Neural progenitor cell (in vitro differentiated cells): ENCODE results near the gene SSR3. TPM values are rescaled to one million over a fixed set of nuclear protein-coding genes. Genes with fewer than 3 reads are reported as not detected.

ENCODE experiments used
- DNase-seq: peaks from one replicate; pipeline ENCODE4 v3.0.0-alpha.2; 2016; ENCODE audit warnings: low spot score
- H2AFZ ChIP-seq: fragments of 200-600 bp; sonication (generic); replicated peaks from 2 replicates; pipeline ENCODE4 v1.6.1; 2016; ENCODE audit warnings: antibody characterized with exemption
- H3F3A ChIP-seq: fragments of 200-600 bp; sonication (generic); 2 replicates; pipeline ENCODE4 v1.6.1; 2016; ENCODE audit warnings: antibody characterized with exemption, low read depth
- H3K27ac ChIP-seq: fragments of 200-600 bp; sonication (generic); 2 replicates; pipeline ENCODE4 v1.5.1; 2016; ENCODE audit warnings: mild to moderate bottlenecking
- H3K27me3 ChIP-seq: fragments of 200-600 bp; sonication (generic); 2 replicates; pipeline ENCODE4 v1.6.1; 2016; ENCODE audit warnings: mild to moderate bottlenecking, moderate library complexity
- H3K36me3 ChIP-seq: fragments of 200-600 bp; sonication (generic); 2 replicates; pipeline ENCODE4 v1.5.1; 2016
- H3K4me1 ChIP-seq: fragments of 200-600 bp; sonication (generic); 2 replicates; pipeline ENCODE4 v1.6.1; 2016; ENCODE audit warnings: mixed run types
- H3K4me2 ChIP-seq: fragments of 200-600 bp; sonication (generic); 2 replicates; pipeline ENCODE4 v1.6.1; 2016
- H3K4me3 ChIP-seq: fragments of 200-600 bp; sonication (generic); 2 replicates; pipeline ENCODE4 v1.5.1; 2016
- H3K79me2 ChIP-seq: fragments of 200-600 bp; sonication (generic); 2 replicates; pipeline ENCODE4 v1.6.1; 2016; ENCODE audit warnings: low read depth
- H3K9ac ChIP-seq: fragments of 200-600 bp; sonication (generic); 2 replicates; pipeline ENCODE4 v1.6.1; 2016
- H3K9me3 ChIP-seq: fragments of 200-600 bp; sonication (generic); 2 replicates; pipeline ENCODE4 v1.5.1; 2016; ENCODE audit warnings: low read depth
- H4K20me1 ChIP-seq: fragments of 200-600 bp; sonication (generic); 2 replicates; pipeline ENCODE4 v1.6.1; 2016; ENCODE audit warnings: low read depth
- H3K27ac Mint-ChIP-seq: 3 replicates; pipeline ENCODE4 v1.8.0; 2021; ENCODE audit warnings: mixed read lengths
- H3K27me3 Mint-ChIP-seq: 2 replicates; pipeline ENCODE4 v1.8.0; 2022; ENCODE audit warnings: low read depth, mild to moderate bottlenecking, inconsistent platforms, moderate library complexity, mixed read lengths; ENCODE audit not compliant: insufficient read depth
- H3K36me3 Mint-ChIP-seq: 3 replicates; pipeline ENCODE4 v1.8.0; 2021; ENCODE audit warnings: mixed read lengths
- H3K4me1 Mint-ChIP-seq: 3 replicates; pipeline ENCODE4 v1.8.0; 2021; ENCODE audit warnings: mixed read lengths
- H3K4me3 Mint-ChIP-seq: 3 replicates; pipeline ENCODE4 v1.8.0; 2021; ENCODE audit warnings: mild to moderate bottlenecking, moderate library complexity, mixed read lengths
- H3K9me3 Mint-ChIP-seq: 3 replicates; pipeline ENCODE4 v1.8.0; 2020; ENCODE audit warnings: mixed read lengths
- EZH2 ChIP-seq: fragments of 200-600 bp; sonication (generic); IDR thresholded peaks from 2 replicates; pipeline ENCODE4 v1.6.1; 2017; ENCODE audit warnings: antibody characterized with exemption, mild to moderate bottlenecking, moderate library complexity
- EZH2phosphoT487 ChIP-seq: fragments of 200-600 bp; sonication (generic); IDR thresholded peaks from 2 replicates; pipeline ENCODE4 v1.6.1; 2017; ENCODE audit warnings: antibody characterized with exemption
- total RNA-seq: library from RNA; depleted of rRNA; stranded (reverse); fragments of >200 nt; gene quantifications from 2 replicates; pipeline ENCODE4 v1.2.3, GENCODE V29; 2015; ENCODE audit warnings: low replicate concordance
- TF ChIP-seq, protein P1 (sequence below): fragments of 200-600 bp; sonication (generic); IDR thresholded peaks from 2 replicates; pipeline ENCODE4 v1.5.1; 2017; ENCODE audit warnings: antibody characterized with exemption, mild to moderate bottlenecking

Gene SSR3
- total RNA-seq, 1 donor from 2014 or later: 142 TPM

DNA sequence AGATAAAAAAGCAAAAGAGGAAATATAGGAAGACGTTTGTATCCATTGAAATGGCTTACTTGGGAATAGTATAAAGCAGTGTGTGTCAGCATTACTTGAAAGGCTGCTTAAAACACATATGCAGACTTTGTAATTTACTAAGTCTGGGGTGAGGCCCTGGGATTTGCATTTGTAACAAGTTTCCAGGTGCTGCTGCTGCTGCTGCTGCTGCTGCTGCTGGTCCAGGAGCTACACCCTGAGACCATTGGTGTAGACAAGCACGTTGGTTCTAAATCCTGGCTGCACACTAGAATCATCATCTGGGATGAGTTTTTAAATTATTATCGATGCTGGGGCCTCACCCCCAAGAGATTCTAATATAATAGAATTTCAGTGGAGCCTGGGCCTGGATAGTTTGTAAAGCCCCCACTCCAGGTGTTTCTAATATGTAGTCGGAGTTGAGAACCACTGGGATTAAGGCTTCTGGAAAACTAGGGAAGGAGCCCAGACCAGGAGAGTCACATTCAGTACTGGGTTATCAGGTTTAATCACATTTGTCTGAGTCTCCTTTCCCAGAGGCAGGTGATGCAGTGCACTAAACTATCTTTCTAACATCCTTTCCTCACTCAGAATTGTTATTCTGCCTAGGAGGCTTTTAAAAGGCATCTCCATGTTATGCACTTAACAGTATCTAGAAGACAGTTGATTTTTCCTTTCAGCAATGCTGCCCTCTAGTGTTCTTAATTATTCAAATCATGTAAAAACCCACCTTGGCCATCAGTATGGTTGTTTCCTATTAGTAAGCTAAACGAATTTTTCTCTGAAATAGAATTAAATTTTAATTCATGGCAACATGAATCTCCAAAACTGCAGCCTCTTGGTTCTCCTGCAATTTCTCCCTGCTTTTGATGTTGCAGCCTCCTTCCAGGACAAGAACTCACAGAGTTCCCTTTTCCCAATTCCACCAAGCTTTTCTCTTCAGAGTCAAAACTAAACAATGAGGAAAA is 45.4 kb downstream of the SSR3 start:
- H3K36me3 Mint-ChIP-seq: no peaks in the 10 kb centered on the region
- no peaks in the 10 kb centered on the region for H3K27me3 ChIP-seq
- no peaks in the 10 kb centered on the region for H3K36me3 ChIP-seq
- DNase-seq: peak; percentile 61
- H3F3A ChIP-seq: no peaks in the 10 kb centered on the region
- no peak overlapping the region for H3K9ac ChIP-seq
- H3K9me3 ChIP-seq: no peaks in the 10 kb centered on the region
- TF ChIP-seq, protein P1, sequence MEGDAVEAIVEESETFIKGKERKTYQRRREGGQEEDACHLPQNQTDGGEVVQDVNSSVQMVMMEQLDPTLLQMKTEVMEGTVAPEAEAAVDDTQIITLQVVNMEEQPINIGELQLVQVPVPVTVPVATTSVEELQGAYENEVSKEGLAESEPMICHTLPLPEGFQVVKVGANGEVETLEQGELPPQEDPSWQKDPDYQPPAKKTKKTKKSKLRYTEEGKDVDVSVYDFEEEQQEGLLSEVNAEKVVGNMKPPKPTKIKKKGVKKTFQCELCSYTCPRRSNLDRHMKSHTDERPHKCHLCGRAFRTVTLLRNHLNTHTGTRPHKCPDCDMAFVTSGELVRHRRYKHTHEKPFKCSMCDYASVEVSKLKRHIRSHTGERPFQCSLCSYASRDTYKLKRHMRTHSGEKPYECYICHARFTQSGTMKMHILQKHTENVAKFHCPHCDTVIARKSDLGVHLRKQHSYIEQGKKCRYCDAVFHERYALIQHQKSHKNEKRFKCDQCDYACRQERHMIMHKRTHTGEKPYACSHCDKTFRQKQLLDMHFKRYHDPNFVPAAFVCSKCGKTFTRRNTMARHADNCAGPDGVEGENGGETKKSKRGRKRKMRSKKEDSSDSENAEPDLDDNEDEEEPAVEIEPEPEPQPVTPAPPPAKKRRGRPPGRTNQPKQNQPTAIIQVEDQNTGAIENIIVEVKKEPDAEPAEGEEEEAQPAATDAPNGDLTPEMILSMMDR: peak; percentile 77
- TF ChIP-seq EZH2: no peak
- H3K27me3 Mint-ChIP-seq: peaks cover 3% of the 10 kb centered on the region
- H2AFZ ChIP-seq: peak overlapping the region; percentile 39
- no peak overlapping the region for H3K4me2 ChIP-seq
- no peaks in the 10 kb centered on the region for H3K4me1 Mint-ChIP-seq
- H4K20me1 ChIP-seq: no peaks in the 10 kb centered on the region
- H3K4me3 ChIP-seq: no peak overlapping the region
- no peak overlapping the region for H3K27ac ChIP-seq
- H3K4me3 Mint-ChIP-seq: no peak overlapping the region
- no peaks in the 10 kb centered on the region for H3K9me3 Mint-ChIP-seq
- no peaks in the 10 kb centered on the region for H3K79me2 ChIP-seq
- H3K27ac Mint-ChIP-seq: no peak overlapping the region
- no peaks in the 10 kb centered on the region for H3K4me1 ChIP-seq

DNA sequence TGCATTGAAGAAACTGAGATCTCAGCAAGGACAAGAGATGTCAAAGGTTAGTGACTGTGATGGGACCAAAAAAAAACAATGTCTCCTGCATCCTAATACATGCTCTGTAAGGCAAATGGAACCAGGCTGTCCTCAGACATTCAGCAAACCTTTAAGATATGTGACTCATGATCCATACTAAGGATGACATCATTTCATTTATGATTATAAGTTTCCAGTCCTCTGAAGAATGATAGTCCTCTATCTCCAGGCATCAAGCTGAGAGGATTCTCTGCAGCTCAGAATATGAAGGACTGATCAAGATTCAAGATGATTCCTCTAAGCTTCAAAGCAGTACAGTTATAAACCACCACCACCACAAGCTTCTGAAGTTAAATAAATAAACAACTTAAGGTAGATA is 47.6 kb downstream of the SSR3 start:
- no peaks in the 10 kb centered on the region for H3K36me3 Mint-ChIP-seq
- H3K4me1 ChIP-seq: no peaks in the 10 kb centered on the region
- H3K27me3 ChIP-seq: no peaks in the 10 kb centered on the region
- no peak overlapping the region for H3K9ac ChIP-seq
- peaks cover 2% of the 10 kb centered on the region for H3K9me3 Mint-ChIP-seq
- no peak overlapping the region for H3K4me2 ChIP-seq
- no peak overlapping the region for H3K27ac Mint-ChIP-seq
- no peak overlapping the region for H3K4me3 Mint-ChIP-seq
- no peaks in the 10 kb centered on the region for H4K20me1 ChIP-seq
- H3K27ac ChIP-seq: no peak overlapping the region
- H3K4me1 Mint-ChIP-seq: no peaks in the 10 kb centered on the region
- H3K9me3 ChIP-seq: no peaks in the 10 kb centered on the region
- H2AFZ ChIP-seq: no peak overlapping the region
- peaks cover 3% of the 10 kb centered on the region for H3K27me3 Mint-ChIP-seq
- H3K4me3 ChIP-seq: no peak overlapping the region
- no peak for DNase-seq
- H3K79me2 ChIP-seq: no peaks in the 10 kb centered on the region
- TF ChIP-seq, protein P1: no peak
- no peak for TF ChIP-seq EZH2
- no peak for TF ChIP-seq EZH2phosphoT487
- H3K36me3 ChIP-seq: no peaks in the 10 kb centered on the region
- no peaks in the 10 kb centered on the region for H3F3A ChIP-seq

DNA sequence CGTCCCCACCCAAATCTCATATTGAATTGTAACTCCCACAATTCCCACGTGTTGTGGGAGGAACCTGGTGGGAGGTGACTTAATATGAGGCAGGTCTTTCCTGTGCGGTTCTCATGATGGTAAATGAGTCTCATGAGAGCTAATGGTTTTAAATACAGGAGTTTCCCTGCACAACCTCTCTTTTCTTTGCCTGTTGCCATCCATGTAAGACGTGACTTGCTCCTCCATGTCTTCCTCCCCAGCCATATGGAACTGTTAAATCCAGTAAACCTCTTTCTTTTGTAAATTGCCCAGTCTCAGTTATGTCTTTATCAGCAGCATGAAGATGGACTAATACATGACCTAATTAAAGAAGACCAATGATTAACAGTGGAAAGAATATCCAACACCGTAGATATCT is 56.6 kb downstream of the SSR3 start:
- peaks cover 2% of the 10 kb centered on the region for H3K27me3 Mint-ChIP-seq
- H3K4me3 Mint-ChIP-seq: no peak overlapping the region
- Histone ChIP-seq H3K9me3 (no peaks in the 10 kb centered on the region), H3F3A (no peaks in the 10 kb centered on the region), H3K9ac (no peak overlapping the region), H3K4me3 (no peak overlapping the region), H3K36me3 (no peaks in the 10 kb centered on the region), H4K20me1 (no peaks in the 10 kb centered on the region), H3K4me1 (no peaks in the 10 kb centered on the region), H3K79me2 (no peaks in the 10 kb centered on the region), H3K4me2 (no peak overlapping the region), H3K27ac (no peak overlapping the region), H3K27me3 (no peaks in the 10 kb centered on the region), H2AFZ (no peak overlapping the region)
- peaks cover 7% of the 10 kb centered on the region for H3K4me1 Mint-ChIP-seq
- H3K36me3 Mint-ChIP-seq: no peaks in the 10 kb centered on the region
- H3K27ac Mint-ChIP-seq: no peak overlapping the region
- H3K9me3 Mint-ChIP-seq: peaks cover 5% of the 10 kb centered on the region
- no peak for DNase-seq
- TF ChIP-seq EZH2phosphoT487: no peak
- no peak for TF ChIP-seq EZH2
- TF ChIP-seq, protein P1: no peak
